Right atrium auricular region (tissue), 2 donors: ENCODE data around the gene BRD1. TPM values are rescaled to one million over a fixed set of nuclear protein-coding genes. Genes with fewer than 3 reads are reported as not detected.

Source experiments
- DNase-seq: peaks from one replicate; pipeline ENCODE4 v3.0.0-alpha.2; 2019; ENCODE audit warnings: low spot score
- H3K27ac ChIP-seq, 2 donors: fragments of 200-600 bp; sonication (generic); 1 replicate in 1 of 2; 2 replicates in 1 of 2; pipeline ENCODE4 v1.5.1; 2016 to 2019
- H3K27me3 ChIP-seq, 2 donors: fragments of 200-600 bp; sonication (generic); one replicate each; pipeline versions ENCODE4 v1.5.1 to v1.6.0; 2017 to 2019
- H3K36me3 ChIP-seq: fragments of 200-600 bp; sonication (generic); one replicate; pipeline ENCODE4 v1.5.1; 2016
- H3K4me1 ChIP-seq, 2 donors: fragments of 200-600 bp; sonication (generic); one replicate each; pipeline versions ENCODE4 v1.5.1 to v1.6.0; 2017 to 2019
- H3K4me3 ChIP-seq, 2 donors: fragments of 200-600 bp; sonication (generic); 1 replicate in 1 of 2; 2 replicates in 1 of 2; pipeline ENCODE4 v1.5.1; 2017 to 2019; ENCODE audit warnings: mild to moderate bottlenecking in 1 of 2, moderate library complexity in 1 of 2
- H3K9me3 ChIP-seq, 2 donors: fragments of 200-600 bp; sonication (generic); one replicate each; pipeline ENCODE4 v1.5.1; 2019
- total RNA-seq, 2 donors: library from RNA; depleted of rRNA; stranded (reverse); fragments of >200 nt; gene quantifications; one replicate each; pipeline ENCODE4 v1.1.0, GENCODE V29; 2016
- TF ChIP-seq, protein P1 (sequence below), 2 donors: fragments of 200-600 bp; sonication (generic); IDR thresholded peaks; one replicate each; pipeline ENCODE4 v1.5.1; 2019; ENCODE audit warnings: antibody characterized with exemption in 2 of 2

BRD1 gene
- total RNA-seq, 2 donors from 2014 or later: 17.7 to 20.8 TPM

DNA sequence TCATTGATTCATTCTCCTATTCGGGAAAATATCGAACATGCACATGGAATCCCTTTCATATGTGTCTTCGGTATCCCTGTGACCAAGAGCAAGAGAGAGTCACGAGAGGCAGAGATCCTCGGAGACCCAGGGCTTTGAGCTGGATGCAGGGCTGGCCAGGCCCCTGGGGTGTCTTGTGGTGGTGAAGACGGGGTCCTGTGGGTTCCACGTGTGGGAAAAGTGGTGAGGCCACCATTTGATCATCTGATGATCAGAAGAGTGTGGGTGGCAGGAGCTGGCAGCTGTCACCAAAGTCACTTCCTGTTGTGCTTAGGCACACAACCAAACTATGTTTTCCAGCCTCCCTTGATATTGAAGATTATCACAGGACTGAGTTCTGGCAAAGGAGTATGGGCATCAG is 94.0 kb downstream of the BRD1 start:
- no peaks in the 10 kb centered on the region for H3K36me3 ChIP-seq
- TF ChIP-seq, protein P1, sequence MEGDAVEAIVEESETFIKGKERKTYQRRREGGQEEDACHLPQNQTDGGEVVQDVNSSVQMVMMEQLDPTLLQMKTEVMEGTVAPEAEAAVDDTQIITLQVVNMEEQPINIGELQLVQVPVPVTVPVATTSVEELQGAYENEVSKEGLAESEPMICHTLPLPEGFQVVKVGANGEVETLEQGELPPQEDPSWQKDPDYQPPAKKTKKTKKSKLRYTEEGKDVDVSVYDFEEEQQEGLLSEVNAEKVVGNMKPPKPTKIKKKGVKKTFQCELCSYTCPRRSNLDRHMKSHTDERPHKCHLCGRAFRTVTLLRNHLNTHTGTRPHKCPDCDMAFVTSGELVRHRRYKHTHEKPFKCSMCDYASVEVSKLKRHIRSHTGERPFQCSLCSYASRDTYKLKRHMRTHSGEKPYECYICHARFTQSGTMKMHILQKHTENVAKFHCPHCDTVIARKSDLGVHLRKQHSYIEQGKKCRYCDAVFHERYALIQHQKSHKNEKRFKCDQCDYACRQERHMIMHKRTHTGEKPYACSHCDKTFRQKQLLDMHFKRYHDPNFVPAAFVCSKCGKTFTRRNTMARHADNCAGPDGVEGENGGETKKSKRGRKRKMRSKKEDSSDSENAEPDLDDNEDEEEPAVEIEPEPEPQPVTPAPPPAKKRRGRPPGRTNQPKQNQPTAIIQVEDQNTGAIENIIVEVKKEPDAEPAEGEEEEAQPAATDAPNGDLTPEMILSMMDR (IDR thresholded peaks at IDR 0.05): no peak
- no peak for DNase-seq
- H3K27ac ChIP-seq: no peak overlapping the region
- no peak overlapping the region for H3K4me3 ChIP-seq
- H3K27me3 ChIP-seq: no peaks in the 10 kb centered on the region
- H3K9me3 ChIP-seq: peaks cover 0 to 8% of the 10 kb centered on the region in 2 donors
- no peaks in the 10 kb centered on the region for H3K4me1 ChIP-seq

DNA sequence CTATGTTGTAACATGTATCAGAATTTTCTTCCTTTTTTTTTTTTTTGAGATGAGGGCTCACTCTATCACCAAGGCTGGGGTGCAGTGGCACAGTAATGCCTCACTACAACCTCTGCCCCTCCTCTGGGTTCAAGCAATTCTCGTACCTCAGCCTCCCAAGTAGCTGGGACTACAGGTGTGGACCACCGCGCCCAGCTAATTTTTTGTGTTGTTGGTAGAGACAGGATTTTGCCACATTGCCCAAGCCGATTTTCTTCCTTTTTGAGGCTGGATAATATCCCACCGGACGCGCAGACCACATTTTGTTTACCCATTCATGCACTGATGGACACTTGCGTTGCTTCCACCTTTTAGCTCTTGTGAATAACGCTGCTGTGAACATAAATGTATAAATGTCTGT is 97.0 kb downstream of the BRD1 start:
- no peaks in the 10 kb centered on the region for H3K4me1 ChIP-seq
- no peaks in the 10 kb centered on the region for H3K36me3 ChIP-seq
- TF ChIP-seq, protein P1 (IDR thresholded peaks at IDR 0.05): no peak
- no peak for DNase-seq
- peaks cover 0 to 4% of the 10 kb centered on the region in 2 donors for H3K27me3 ChIP-seq
- no peak overlapping the region for H3K27ac ChIP-seq
- H3K9me3 ChIP-seq: peaks cover 0 to 8% of the 10 kb centered on the region in 2 donors
- no peak overlapping the region for H3K4me3 ChIP-seq

DNA sequence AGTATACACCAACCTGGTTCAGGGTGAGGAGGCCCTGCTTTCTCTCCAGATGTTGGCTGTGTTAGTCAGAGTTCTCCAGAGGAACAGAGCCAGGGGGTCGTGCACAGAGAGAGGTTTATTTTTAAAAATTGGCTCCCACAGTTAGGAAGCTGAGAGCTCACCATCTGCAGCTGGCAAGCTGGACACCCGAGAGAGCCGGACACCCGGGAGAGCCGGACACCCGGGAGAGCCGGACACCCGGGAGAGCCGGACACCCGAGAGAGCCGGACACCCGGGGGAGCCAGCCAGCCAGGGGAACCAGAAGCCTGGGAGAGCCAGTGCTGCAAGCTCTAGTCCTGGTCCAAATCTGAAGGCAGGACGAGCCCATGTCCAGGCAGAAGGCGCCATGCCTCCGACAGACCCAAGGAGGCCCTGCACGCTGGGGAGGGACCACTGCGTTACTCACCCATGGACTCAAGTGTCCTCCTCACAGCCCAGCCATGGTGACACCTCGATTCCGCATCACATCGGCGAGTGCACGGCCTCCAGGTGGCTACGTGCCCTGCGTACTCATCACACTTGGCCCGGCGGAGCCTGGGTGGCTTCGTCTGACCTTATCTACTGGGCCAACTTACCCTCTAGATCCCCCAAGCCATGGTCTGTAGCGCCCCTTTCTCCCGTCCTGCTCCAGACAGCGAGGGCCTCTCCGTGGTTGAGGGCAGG is 99.0 kb downstream of the BRD1 start:
- Histone ChIP-seq H3K9me3 (peaks cover 0 to 8% of the 10 kb centered on the region in 2 donors), H3K27ac (no peak overlapping the region), H3K36me3 (no peaks in the 10 kb centered on the region), H3K4me3 (no peak overlapping the region), H3K27me3 (peaks cover 0 to 4% of the 10 kb centered on the region in 2 donors), H3K4me1 (peaks cover 0 to 12% of the 10 kb centered on the region in 2 donors)
- TF ChIP-seq, protein P1 (IDR thresholded peaks at IDR 0.05): no peak
- DNase-seq: no peak

DNA sequence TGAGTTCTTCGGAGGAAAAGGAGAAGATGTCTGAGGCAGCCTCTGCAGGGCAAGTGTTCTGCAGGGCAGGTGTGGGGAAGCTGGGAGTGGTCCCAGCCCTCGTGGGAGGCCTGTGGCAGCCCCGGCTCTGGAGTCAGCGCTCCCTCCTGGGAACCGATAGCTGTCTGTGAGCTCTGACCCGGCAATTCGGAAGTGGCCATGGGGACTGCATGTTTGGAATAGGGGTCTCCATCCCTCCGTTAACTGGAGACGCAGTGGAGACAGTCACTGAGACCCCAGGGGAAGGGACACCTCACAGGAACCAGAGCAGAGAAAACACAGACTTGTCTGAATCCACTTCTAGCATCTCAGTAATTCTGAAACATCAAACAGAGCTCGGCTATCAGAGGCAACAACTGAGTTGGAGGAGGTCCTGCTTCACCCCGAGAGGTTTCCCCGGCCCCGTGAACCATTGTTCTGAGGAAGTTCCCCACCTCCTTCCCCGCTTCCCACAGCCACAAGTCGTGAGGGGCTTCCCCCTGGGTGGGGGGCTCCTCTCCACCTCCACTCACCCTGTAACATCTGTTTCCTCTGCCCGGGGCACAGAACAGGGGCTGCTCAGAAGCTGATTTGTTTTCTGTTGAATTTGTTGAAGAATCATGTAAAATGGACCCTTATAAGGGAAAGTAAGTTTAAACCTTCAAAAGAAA is 99.6 kb downstream of the BRD1 start:
- Histone ChIP-seq H3K4me1 (peaks cover 0 to 12% of the 10 kb centered on the region in 2 donors), H3K9me3 (peaks cover 0 to 8% of the 10 kb centered on the region in 2 donors), H3K27me3 (peaks cover 0 to 4% of the 10 kb centered on the region in 2 donors), H3K27ac (no peak overlapping the region), H3K4me3 (no peak overlapping the region), H3K36me3 (no peaks in the 10 kb centered on the region)
- TF ChIP-seq, protein P1 (IDR thresholded peaks at IDR 0.05): no peak
- no peak for DNase-seq

DNA sequence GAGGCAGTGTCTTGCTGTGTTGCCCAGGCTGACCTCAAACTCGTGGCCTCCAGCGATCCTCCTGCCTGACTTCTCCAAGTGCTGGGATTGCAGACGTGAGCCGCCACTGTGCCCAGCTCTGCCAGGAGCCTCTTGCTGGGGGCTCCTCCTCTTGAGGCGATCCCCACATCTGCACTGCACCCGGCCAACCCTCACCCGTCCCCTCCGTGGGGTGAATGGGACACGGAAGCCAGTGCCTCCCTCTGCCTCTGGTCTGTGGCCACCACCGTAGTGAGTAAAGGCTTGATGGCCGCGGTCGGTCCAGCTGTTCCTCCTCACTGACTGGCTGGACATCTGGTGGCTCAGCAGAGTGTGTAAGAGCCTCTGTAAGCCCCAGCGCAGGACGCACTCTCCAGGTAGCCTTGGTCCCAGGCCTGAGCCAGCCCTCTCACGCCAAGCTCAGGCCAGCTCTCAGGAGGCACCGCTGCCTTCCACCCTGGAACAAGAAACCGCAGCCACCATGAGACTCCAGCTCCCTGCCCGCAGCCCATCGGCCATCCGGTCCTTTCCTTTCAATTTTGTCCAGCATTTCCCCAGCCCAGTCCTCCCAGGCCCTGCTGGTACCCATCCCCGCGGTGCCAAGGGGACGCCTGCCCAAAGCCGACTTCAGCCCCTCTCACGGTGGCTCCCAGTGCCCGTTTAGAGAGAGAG is 100.3 kb downstream of the BRD1 start:
- TF ChIP-seq, protein P1 (IDR thresholded peaks at IDR 0.05): no peak
- Histone ChIP-seq H3K27me3 (peaks cover 0 to 4% of the 10 kb centered on the region in 2 donors), H3K9me3 (peaks cover 0 to 4% of the 10 kb centered on the region in 2 donors), H3K27ac (no peak overlapping the region), H3K4me1 (peaks cover 0 to 12% of the 10 kb centered on the region in 2 donors), H3K36me3 (no peaks in the 10 kb centered on the region), H3K4me3 (no peak overlapping the region)
- no peak for DNase-seq
